ENCODE data around the gene MAPK6. TPM values are rescaled to one million over a fixed set of nuclear protein-coding genes. Genes with fewer than 3 reads are reported as not detected.
A peak's percentile ranks its signal among the peaks of the same experiment; 100 is the strongest.

MAPK6 gene
- total and polyA plus RNA-seq, 9 of the 15 experiments (the other 6 are each of a cell fraction or from before 2014, with no cell fraction given): 28.5 to 97.1 (median 74.0) TPM

DNA sequence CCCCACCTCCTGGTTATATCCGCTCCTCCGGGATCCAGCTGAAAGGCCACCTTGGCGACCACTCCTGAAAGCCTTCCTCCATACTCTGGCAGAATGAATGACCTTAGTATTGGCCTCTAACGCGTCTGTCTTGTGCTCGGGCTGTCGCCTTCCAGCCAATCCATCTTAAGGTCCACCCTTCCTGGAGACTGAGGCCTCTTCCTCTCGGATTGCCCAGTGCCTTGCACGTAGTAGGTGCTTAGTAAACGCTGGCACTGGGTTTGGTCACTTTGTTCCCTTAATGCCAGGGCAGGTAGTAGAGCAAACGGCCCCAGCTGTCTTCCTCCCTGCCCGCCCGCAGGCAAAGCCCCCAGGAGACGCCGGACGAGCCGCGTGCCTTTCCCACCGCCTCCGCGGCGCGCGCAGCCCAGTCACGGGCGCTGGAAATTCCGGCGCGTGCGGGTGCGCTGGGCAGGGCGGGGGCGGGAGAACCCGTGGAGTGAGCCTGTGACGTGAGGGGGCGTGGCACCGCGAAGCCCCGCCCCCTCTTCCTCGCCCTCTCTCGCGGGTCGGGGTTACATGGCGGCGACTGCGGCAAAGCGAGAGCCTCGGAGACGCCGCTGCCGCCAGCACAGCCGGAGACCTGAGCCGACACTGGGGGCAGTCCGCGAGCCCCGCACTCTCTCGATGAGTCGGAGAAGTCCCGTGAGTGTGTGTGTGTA is at the start of gene MAPK6 (continued):
- TF ChIP-seq ZNF57 (CRISPR knock-in tag; IDR thresholded peaks at IDR 0.05) (no peak), HDAC1 (IDR thresholded peaks at IDR 0.05) (peak in 1 of 2 experiments; percentile 86; a peak in 1 of 4 replicates), U2AF1 (optimal IDR thresholded peaks at IDR 0.05; ENCODE audit: low read depth, low read length) (no peak), XRCC3 (IDR thresholded peaks at IDR 0.05) (no peak), ZNF354B (CRISPR knock-in tag; IDR thresholded peaks at IDR 0.05) (no peak), ZNF239 (CRISPR knock-in tag; IDR thresholded peaks at IDR 0.05) (no peak), HDAC2 (IDR thresholded peaks at IDR 0.05) (peak; percentile 91), SIX5 (IDR thresholded peaks at IDR 0.05; ENCODE audit: borderline replicate concordance in 1 of 2, insufficient read depth in 1 of 2, low read depth in 1 of 2, low read length in 2 of 2) (no peak), GMEB1 (CRISPR knock-in tag; IDR thresholded peaks at IDR 0.05) (peak; percentile 55; the same call in 1 of the 2 replicates), PHF20 (IDR thresholded peaks at IDR 0.05; ENCODE audit: partially characterized antibody) (peak; percentile 70), ZNF696 (CRISPR knock-in tag; conservative IDR thresholded peaks at IDR 0.05) (no peak), NR0B1 (IDR thresholded peaks at IDR 0.05; ENCODE audit: partially characterized antibody) (no peak), ZNF165 (CRISPR knock-in tag; IDR thresholded peaks at IDR 0.05; ENCODE audit: borderline replicate concordance) (no peak), MED1 (CRISPR knock-in tag; IDR thresholded peaks at IDR 0.05; ENCODE audit: borderline replicate concordance) (no peak), ZNF589 (CRISPR knock-in tag; IDR thresholded peaks at IDR 0.05; ENCODE audit: low read depth) (peak; percentile 85; the same call in 1 of the 2 replicates), HMG20B (CRISPR knock-in tag; IDR thresholded peaks at IDR 0.05) (no peak), BACH1 (tag; IDR thresholded peaks at IDR 0.05) (no peak), ILF3 (IDR thresholded peaks at IDR 0.05; ENCODE audit: borderline replicate concordance) (no peak; the same call in 1 of the 2 replicates), EZH2 (IDR thresholded peaks at IDR 0.05; ENCODE audit: borderline replicate concordance, low read depth, low read length) (no peak), ZNF444 (CRISPR knock-in tag; IDR thresholded peaks at IDR 0.05) (0 out of 2 replicates have a peak, but pooled peaks have one; percentile 5), ARID3B (CRISPR knock-in tag; IDR thresholded peaks at IDR 0.05; ENCODE audit: borderline replicate concordance) (no peak), WHSC1 (IDR thresholded peaks at IDR 0.05; ENCODE audit: low read length) (no peak)
- TF ChIP-seq, protein P1, sequence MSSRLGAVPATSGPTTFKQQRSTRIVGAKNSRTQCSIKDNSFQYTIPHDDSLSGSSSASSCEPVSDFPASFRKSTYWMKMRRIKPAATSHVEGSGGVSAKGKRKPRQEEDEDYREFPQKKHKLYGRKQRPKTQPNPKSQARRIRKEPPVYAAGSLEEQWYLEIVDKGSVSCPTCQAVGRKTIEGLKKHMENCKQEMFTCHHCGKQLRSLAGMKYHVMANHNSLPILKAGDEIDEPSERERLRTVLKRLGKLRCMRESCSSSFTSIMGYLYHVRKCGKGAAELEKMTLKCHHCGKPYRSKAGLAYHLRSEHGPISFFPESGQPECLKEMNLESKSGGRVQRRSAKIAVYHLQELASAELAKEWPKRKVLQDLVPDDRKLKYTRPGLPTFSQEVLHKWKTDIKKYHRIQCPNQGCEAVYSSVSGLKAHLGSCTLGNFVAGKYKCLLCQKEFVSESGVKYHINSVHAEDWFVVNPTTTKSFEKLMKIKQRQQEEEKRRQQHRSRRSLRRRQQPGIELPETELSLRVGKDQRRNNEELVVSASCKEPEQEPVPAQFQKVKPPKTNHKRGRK (tag; IDR thresholded peaks at IDR 0.05): no peak

Measured in K562 (cell line).